Fibroblast of upper back skin (primary cell): Measurements from ENCODE around the gene UTS2R.
"Not testable (repeated sequence)": the region's sequence is repeated elsewhere in the genome, so short reads cannot be mapped to it uniquely, and the experiment has no call there.

ENCODE experiments used
- DNase-seq: peaks from one replicate; pipeline ENCODE4 v3.0.0-alpha.2; 2013

The UTS2R gene

DNA sequence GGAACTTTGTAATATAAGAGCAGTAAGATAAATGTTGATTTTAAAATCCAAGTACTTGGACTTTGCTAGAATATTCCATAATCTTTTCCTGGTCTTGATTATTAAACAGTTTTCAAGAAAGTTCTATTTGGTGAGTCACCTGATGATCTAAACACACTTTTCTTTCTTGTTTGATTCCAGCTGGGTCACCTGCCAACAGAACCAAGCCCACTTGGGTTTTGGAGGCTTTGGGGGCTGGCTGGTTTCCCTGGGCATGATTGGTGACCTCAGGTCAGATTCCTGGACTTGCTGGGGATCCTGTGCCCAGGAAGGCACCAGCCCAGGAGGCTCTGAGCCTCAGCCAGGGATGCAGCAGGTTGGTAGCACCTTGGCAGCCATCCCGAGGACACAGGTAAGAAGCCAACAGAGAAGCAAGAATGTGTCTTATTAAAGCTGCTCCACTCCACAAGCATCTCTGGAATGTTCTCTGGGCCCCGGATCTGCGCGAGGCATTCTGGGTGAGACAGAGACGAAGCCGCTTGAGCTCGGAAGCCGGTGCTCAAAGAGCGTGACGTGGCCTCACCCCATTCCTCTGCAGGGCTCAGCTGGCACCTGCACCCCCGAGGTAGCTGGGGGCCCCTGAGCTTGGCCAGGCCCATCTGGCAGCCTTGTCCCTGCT, 15.7 kb upstream of the UTS2R start:
- peak; percentile 48 for DNase-seq

DNA sequence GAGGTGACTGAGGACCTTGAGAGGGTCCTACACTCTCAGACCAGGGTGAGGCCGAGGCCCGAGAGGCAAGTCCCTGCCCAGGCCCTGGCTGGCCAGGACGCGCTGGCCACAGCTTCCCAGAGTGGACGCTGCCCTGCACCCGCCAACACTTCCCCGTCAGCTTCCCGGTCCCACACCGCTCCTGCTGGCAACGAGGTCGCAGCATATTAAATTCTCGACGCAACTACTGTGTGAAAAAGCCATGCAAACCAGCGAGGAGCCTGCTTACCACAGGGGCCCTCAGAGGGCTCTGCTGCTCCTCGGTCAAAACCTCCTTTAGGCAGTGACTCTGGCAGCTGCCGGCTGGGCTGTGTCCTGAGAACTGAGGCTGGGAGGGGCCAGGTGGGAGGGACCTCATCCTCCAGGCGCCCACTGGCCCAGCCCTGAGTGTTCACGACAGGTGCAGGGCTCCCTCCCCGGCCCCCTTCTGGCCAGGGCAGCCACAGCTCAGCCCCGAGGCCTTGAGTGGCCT, 14.7 kb upstream of the UTS2R start:
- DNase-seq, result no peak

DNA sequence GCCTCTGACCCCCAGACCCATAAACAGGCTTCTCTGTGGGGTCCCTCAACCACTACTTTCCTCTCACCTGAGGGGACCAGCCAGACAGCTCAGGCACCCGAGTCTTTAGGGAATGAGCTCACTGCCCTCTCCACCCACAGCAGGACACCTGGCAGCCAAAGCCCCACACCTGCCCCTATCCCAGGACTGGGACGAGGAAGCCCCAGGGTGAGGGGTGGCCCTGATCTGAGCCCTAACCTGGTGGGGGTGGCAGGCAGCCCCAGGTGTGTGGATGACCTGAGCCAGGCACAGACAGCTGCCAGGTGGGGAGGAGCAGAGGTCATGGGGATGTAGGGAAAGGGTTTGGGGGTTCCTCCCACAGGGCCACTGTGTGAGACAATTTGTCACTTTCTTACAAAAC, 14.2 kb upstream of the UTS2R start:
- no peak for DNase-seq

DNA sequence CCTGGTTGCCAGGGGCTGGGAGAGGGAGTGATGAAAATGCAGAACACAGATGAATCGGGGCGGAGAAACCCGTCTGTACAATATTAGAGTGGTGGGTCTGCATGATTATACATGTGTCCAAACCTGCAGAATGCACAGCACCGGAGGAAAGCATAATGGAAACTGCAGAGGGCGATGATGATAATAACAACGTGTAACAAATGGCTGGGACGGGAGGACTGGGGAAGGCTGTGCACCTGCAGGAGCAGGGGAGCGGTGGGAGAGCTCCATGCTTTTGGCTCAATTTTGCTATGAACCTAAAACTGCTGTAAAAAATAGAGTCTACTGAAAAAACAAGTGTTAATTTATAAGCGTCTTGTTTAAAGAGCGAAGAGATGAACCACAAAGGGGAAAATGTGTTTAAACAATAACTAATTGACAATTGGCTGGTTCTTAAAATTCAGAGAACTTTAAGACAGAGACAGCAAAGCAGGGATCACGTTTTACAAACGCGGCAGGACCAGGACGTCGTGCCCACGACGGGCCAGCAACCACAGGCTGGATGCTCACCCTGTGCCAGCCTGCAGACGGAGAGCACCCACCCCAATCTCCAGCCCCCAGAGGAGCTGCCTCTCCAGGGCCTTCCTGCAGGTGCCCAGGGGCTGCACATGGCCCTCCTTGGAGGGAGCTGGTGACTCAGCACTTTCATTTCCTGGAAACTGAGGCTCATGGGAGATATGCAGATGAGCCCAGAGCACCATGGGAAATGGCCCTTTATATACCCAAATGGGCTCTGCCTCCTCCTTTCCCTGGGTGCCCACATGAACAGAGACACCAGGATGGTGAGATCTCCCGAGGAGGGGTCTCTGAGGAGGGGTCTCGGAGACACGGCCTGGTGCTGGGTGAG, 12.9 kb upstream of the UTS2R start, which contains the start of gene TEX19:
Gene TEX19, plus strand, starts transcription at position 783 of the 886 bp plus-strand sequence. CDS start 2,904 bp downstream, outside the sequence.
- DNase-seq, result no peak

DNA sequence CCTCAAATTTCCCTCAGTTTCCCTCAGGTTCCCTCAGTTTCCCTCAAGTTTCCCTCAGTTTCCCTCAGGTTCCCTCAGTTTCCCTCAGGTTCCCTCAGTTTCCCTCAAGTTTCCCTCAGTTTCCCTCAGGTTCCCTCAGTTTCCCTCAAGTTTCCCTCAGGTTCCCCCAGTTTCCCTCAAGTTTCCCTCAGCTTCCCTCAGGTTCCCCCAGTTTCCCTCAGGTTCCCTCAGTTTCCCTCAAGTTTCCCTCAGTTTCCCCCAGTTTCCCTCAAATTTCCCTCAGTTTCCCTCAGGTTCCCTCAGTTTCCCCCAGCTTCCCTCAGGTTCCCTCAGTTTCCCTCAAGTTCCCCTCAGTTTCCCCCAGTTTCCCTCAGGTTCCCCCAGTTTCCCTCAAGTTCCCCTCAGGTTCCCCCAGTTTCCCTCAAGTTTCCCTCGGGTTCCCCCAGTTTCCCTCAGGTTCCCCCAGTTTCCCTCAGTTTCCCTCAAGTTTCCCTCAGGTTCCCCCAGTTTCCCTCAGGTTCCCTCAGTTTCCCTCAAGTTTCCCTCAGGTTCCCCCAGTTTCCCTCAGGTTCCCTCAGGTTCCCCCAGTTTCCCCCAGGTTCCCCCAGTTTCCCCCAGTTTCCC, 12.0 kb upstream of the UTS2R start:
- not testable (repeated sequence) for DNase-seq

DNA sequence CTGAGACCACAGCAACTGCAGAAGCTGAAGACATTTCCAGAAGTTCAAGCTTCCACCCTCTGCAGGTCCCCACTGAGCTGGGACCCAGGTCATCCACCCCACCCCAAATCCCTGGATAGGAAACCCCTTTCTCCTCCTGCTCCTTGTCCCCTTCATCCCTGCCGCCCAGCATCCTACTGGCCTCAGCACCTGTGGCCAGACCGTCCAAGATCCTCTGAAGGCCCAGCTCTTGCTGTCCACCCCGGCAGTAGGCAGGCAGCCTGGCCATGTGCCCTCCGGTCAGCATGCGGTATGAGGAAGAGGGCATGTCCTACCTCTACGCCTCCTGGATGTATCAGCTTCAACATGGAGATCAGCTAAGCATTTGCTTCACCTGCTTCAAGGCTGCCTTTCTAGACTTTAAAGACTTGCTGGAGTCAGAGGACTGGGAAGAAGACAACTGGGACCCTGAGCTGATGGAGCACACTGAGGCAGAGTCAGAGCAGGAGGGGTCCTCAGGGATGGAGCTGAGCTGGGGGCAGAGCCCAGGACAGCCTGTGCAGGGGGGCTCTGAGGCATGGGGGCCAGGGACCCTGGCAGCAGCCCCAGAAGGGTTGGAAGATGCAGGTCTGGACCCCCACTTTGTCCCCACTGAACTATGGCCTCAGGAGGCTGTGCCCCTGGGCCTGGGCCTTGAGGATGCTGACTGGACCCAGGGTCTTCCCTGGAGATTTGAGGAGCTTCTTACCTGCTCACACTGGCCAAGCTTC, 9.5 kb upstream of the UTS2R start:
- DNase-seq, result no peak

DNA sequence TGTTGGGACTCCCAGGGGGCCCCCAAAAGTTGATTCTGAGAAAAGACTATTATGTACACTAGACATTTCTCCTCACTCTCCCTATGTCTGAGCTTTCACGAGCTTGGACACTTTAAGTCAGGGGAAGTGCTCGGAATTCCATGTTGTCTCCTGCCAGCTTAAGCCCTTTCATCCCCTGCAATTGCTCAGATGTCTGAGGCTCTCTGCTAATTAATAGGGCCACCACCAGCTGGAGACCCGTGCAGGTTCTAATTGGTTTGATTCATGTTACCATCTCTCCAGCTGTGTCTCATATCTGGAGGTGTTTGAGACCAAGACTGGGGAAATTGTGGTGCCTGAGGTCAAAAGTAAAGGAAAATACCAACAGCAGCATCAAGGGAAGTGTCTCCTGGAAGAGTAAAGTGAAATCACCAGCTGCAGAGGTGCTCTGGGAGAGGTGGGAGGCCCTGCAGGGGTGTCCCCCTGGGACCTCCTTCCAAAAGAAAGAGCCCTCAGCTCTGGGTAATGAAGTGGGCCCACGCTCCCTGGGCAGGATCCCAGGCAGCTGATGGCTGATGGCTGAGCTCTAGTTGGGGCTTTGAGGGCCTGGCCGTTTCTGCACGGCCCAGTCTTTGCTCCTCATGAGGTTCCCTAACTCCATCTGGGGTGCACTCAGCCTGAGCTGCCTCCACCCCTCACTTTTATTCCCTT, 5.8 kb upstream of the UTS2R start:
- DNase-seq, result no peak

DNA sequence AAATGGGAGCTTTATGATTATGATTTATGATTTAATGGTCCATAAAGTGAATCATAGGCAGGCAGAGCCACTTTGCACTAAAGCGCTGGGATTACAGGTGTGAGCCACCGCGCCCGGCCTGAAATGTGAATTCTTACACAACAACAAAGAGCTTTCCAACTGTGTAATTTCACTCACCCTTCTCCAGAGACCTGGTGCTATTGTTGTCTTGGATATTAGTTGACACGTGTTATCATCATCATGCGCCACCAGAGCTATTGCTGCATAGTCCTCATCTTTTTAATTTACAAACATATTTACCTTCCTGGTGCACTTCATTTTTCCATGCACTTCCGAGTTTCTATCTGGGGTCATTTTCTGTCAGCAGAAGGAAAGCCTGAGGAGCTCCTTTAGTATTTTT, 4.8 kb upstream of the UTS2R start:
- no peak for DNase-seq

DNA sequence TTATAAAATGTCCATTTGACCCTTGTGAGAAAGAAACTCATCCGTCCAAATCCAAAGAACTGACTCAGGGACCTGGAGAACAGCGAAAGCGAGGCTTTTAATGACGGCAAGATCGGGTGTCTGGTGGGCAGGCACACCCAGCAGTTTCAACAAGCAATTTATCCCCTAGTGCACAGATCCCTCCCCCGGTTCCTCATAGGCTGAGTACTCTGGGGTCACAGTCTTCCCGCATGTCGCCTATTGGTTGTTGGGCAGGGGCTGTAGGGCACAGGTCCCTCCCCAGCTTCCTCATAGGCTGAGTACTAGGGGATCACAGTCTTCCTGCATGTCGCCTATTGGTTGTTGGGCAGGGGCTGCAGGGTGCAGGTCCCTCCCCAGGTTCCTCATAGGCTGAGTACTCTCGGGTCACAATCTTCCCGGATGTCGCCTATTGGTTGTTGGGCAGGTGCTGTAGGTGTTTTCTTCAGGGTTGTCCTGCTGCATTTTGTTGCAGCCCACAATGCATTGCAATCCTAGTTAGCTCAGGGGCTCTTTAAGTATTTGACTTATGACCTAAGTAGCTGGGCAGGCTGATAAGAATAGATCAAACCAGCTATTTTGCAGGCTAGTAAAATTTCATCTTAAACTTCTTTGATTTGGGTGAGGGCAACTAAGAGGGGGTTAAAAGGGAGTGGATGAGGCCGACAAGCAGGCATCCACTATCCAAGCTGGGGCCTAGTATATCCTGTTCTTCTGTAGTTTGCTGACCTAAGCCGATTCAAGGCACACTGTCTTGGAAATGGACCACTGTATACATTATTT, 3.6 kb upstream of the UTS2R start:
- no peak for DNase-seq

DNA sequence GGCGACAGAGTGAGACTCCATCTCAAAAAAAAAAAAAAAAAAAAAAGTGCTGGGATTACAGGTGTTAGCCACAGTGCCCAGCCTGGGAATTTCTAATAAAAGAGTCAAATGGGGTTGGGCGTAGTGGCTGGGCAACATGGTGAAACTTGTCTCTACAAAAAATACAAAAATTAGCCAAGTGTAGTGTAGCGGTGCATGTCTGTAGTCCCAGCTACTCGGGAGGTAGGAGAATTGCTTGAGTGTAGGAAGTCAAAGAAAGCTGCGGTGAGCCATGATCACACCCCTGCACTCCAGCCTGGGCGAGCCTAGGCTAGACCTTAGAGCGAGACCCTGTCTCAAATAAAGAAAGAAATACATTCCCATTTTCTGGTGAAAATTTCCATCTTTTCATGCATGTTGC, 2.4 kb upstream of the UTS2R start:
- no peak for DNase-seq

DNA sequence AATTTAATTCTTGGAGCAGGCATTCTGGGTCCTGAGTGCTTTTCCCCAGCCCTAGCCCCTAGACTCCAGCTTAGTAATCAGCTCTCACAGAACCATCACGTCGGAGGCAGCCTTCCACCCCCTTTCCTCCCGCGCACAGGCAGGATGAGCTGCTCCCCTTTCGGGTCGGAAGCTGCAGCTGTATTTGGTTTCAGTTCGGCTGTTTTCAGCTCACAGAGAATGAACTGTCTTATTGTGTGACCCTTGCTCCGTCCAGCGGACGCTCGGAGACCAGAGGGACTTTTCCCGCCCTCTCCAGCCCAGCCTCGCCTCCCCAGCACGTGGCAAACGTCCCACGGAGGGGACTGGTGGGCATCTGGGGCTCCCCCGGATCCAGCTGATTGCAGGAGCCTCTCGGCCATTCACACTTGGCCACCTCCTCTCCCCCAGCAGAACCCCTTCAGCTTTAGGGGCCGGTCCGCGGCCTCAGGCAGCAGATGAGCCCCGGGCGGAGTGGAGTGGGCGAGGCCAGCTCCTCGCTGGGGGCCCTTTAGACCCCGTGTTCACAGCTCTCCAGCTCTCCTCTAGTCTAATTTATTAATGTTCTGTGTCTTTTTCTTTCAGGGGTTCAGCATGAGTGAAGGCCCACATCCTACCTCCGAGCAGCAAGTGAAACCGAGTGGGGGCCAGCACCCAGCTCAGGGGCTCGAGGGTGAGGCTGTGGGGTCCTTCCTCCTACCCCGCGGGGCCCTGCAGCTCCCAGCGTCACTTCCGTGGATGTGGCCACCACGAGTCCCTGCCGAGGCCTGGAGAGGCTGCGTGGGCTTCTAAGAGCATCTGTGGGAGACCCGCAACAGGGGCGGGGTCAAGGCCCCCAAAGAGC, 863 bp upstream of the UTS2R start:
- no peak for DNase-seq

DNA sequence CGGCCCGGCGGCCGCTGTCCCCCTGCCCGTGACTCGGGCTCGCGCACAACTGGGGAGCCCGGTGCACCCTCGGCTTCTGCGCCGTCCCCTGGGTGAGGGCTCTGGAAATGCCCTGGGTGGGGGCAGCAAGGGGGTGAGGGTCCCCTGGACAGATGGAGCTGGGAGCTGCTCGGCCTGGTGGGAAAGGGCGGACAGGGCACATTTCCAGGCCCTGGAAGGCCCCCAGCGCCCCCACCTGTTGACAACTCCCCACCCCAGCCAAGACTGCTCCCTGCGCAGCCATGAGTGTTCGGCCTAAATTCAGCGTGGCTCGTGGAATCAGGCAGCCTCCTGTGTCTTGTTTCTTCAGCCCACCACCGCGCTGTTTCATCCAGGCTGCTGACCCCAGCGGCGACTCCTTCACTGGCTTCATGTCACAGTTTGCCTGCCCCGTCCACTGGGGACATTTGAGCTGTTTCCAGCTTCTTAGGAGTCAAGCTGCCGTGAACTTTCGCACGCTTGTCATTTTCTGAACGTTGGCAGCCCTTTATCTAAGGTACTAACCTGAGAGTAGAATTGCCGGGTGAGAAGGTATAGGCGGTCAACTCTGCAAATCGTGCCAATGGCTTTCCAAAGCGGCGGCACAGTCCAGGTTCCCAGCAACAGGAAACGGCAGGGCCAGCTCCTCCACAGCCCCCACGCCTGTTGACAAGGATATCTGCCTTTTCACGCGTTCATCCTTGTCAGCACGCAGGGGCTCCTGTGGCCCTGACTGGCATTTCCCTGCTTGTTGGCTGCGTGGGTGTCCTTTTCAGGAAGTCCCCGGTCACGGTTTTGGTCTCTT, 895 bp downstream of the UTS2R start:
- DNase-seq, result no peak

DNA sequence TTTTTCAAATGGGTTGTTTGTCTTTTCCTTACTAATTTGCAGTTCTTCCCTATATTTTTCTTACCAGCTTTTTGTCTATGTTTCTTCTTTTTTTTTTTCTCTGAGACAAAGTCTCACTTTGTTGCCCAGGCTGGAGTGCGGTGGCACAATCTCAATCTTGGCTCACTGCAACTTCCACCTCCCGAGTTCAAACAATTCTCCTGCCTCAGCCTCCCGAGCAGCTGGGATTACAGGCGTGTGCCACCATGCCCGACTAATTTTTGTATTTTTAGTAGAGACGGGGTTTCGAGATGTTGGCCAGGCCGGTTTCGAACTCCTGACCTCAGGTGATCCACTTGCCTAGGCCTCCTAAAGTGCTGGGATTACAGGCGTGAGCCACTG, 1.5 kb downstream of the UTS2R start:
- not testable (repeated sequence) for DNase-seq

DNA sequence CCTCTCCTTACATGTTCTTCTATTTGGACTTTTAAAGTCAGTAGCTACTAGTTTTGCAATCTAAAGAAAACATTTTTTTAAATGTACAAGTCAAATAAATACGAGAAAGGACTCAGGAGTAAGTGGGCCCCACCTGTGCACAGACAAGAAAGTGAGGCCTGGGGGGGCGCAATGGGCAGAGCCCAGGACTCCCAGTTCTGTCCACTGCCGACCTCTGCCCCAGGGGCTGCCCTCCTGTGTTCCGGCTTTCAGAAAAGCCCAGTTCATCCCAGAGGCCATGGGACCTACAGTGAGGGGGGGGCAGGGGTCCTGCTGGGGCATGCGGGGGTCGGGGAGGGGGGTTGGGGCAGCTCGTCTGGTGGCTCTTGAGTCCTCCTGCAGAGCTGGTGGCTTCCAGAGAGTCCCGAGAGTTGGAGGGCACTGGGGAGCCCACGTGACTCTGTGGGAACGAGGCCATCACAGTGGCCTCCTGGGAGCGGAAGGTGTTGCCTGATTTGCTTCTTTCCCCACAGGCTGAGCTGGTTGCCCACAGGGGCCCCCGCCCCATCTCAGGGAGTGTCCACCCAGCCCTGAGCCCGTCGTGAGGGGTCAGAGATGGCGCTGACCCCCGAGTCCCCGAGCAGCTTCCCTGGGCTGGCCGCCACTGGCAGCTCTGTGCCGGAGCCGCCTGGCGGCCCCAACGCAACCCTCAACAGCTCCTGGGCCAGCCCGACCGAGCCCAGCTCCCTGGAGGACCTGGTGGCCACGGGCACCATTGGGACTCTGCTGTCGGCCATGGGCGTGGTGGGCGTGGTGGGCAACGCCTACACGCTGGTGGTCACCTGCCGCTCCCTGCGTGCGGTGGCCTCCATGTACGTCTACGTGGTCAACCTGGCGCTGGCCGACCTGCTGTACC, 2.4 kb downstream of the UTS2R start:
- no peak for DNase-seq

DNA sequence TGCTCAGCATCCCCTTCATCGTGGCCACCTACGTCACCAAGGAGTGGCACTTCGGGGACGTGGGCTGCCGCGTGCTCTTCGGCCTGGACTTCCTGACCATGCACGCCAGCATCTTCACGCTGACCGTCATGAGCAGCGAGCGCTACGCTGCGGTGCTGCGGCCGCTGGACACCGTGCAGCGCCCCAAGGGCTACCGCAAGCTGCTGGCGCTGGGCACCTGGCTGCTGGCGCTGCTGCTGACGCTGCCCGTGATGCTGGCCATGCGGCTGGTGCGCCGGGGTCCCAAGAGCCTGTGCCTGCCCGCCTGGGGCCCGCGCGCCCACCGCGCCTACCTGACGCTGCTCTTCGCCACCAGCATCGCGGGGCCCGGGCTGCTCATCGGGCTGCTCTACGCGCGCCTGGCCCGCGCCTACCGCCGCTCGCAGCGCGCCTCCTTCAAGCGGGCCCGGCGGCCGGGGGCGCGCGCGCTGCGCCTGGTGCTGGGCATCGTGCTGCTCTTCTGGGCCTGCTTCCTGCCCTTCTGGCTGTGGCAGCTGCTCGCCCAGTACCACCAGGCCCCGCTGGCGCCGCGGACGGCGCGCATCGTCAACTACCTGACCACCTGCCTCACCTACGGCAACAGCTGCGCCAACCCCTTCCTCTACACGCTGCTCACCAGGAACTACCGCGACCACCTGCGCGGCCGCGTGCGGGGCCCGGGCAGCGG, 3.2 kb downstream of the UTS2R start:
- DNase-seq, result no peak

DNA sequence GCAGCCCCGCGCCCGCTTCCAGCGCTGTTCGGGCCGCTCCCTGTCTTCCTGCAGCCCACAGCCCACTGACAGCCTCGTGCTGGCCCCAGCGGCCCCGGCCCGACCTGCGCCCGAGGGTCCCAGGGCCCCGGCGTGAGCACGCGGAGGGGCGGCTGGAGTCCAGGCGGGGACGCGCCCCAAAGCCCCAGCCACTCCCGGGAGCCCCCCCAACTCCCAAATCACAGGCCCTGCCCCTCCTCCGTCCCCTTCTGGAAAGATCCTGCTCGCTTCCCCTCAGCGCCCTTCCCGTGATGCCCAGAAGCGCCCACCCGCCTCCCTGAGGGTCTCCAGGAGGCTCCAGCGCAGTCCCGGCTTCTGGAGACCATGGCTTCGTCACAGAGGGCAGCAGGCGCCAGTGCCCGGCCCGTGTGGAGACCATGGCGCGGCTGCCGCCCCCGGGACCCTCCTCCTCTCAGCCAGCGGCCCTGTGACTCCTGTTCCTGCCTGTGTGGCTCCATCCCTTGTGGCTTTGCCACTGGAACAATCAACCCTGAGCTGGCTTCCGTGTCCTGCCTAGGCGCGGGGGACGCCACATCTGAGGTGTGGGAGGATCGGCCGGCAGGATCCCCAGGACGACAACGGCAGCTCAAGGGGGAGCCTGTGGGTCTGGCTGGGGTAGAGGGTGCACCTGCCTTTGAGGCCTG, 3.9 kb downstream of the UTS2R start:
- no peak for DNase-seq
